SJSA1 (cell line): ENCODE results near the gene PFKM. TPM values are rescaled to one million over a fixed set of nuclear protein-coding genes. Genes with fewer than 3 reads are reported as not detected.
"Not testable (repeated sequence)": the region's sequence is repeated elsewhere in the genome, so short reads cannot be mapped to it uniquely, and the experiment has no call there.

ENCODE experiments used
- DNase-seq, 2 experiments: peaks; one replicate each; pipeline ENCODE4 v3.0.0-alpha.2; 2015 to 2020; ENCODE audit warnings: low spot score in 2 of 2, low read depth in 1 of 2
- H3K27ac ChIP-seq: fragments of 250-450 bp; sonication (Bioruptor Pico); 2 replicates; pipeline ENCODE4 v1.5.1; 2020; ENCODE audit warnings: mild to moderate bottlenecking, moderate library complexity
- H3K27me3 ChIP-seq: fragments of 250-450 bp; sonication (Bioruptor Pico); replicated peaks from 2 replicates; pipeline ENCODE4 v1.5.1; 2020; ENCODE audit warnings: mild to moderate bottlenecking, moderate library complexity
- H3K36me3 ChIP-seq: fragments of 250-450 bp; sonication (Bioruptor Pico); 2 replicates; pipeline ENCODE4 v1.5.1; 2020; ENCODE audit warnings: mild to moderate bottlenecking
- H3K4me1 ChIP-seq: fragments of 250-450 bp; sonication (Bioruptor Pico); replicated peaks from 2 replicates; pipeline ENCODE4 v1.6.1; 2021; ENCODE audit warnings: mild to moderate bottlenecking
- H3K4me3 ChIP-seq: fragments of 250-450 bp; sonication (Bioruptor Pico); 2 replicates; pipeline ENCODE4 v1.5.1; 2020; ENCODE audit warnings: mild to moderate bottlenecking
- H3K9me3 ChIP-seq: fragments of 250-450 bp; sonication (Bioruptor Pico); replicated peaks from 2 replicates; pipeline ENCODE4 v1.5.1; 2020; ENCODE audit warnings: mild to moderate bottlenecking
- total RNA-seq: library from RNA; depleted of rRNA; stranded (reverse); fragments of >200 nt; shearing (Covaris generic); gene quantifications from 2 replicates; pipeline ENCODE4 v1.2.3, GENCODE V29; 2014

Gene PFKM
- total RNA-seq, 1 experiment from 2014 or later: 920 TPM

DNA sequence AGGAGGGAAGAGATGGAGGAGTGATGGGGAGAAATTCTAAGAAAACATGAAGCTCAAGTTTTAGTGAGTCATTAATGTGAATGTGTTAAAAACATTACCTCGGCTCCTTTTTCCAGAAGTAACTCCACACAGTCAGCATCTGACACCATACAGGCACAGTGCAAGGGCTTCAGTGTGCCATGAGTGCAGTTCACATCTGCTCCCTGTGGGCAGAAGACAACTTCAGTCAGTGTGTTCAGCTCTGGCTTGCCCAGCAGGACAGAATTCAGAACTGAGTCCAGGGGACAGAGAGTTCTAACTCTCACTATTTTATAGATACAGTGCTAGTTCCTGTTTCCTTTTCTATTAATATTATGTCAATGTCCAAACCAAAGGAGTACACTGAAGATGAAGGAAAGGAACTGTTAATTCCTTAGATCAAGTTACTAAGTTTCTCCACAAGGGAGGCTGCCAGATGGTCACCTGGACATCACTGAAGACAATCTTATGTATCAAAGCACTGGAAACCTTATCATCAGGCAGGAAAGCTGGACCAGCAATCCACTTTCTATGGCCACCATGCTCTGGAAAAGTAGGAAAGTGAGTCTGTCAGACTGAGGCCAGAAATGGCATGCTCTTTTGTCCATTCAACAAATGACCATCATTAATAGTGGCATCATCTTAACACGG is 32.1 kb downstream of the PFKM start:
- H3K27ac ChIP-seq: no peak overlapping the region

DNA sequence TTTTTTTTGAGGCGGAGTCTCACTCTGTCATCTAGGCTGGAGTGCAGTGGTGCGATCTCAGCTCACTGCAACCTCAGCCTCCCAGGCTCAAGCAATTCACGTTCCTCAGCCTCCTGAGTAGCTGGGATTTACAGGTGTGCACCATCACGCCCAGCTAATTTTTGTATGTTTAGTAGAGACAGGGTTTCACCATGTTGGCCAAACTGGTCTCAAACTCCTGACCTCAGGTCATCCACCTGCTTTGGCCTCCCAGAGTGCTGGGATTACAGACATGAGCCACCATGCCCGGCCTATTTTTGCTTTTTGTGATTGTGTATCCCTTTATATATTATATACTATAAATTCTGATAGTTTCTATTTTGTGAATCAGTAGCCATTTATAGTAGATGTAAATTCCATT is 36.6 kb downstream of the PFKM start:
- H3K27me3 ChIP-seq, H3K9me3 ChIP-seq, H3K27ac ChIP-seq, H3K4me3 ChIP-seq: not testable (repeated sequence)
- peak in 1 of 2 experiments; percentile 75 for DNase-seq
- Histone ChIP-seq H3K4me1 (peaks cover 17% of the 10 kb centered on the region), H3K36me3 (peaks cover 43% of the 10 kb centered on the region)

More for the DNA sequence above, 32.1 kb downstream of the PFKM start:
- H3K27me3 ChIP-seq: no peaks in the 10 kb centered on the region
- H3K36me3 ChIP-seq: peaks cover 84% of the 10 kb centered on the region
- no peaks in the 10 kb centered on the region for H3K9me3 ChIP-seq
- DNase-seq: peak in 1 of 2 experiments; percentile 82
- H3K4me3 ChIP-seq: no peak overlapping the region
- H3K4me1 ChIP-seq: peaks cover 6% of the 10 kb centered on the region

DNA sequence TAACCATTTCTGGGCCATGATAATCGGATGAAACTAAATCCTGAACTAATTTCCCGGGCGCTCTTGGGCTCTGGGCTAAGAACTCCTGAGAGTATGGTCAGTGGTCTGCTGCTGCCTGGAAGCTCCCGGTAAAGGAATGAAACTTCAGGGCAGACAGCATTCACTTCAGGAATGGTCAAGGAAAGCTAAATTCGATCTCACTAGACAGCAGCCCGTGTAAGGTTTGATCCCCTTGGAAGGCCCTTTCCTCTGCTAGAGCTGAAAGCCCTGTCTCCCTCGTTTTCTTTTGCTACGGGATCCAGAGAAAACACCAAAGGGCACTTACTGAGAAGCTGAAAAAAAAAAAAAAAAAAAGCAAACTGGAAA is 37.5 kb downstream of the PFKM start:
- H3K4me1 ChIP-seq: peaks cover 17% of the 10 kb centered on the region
- DNase-seq: peak in 1 of 2 experiments; percentile 82
- H3K4me3 ChIP-seq: peak overlapping the region; percentile 65
- H3K36me3 ChIP-seq: peaks cover 35% of the 10 kb centered on the region
- no peak overlapping the region for H3K27ac ChIP-seq
- no peaks in the 10 kb centered on the region for H3K9me3 ChIP-seq
- no peaks in the 10 kb centered on the region for H3K27me3 ChIP-seq

DNA sequence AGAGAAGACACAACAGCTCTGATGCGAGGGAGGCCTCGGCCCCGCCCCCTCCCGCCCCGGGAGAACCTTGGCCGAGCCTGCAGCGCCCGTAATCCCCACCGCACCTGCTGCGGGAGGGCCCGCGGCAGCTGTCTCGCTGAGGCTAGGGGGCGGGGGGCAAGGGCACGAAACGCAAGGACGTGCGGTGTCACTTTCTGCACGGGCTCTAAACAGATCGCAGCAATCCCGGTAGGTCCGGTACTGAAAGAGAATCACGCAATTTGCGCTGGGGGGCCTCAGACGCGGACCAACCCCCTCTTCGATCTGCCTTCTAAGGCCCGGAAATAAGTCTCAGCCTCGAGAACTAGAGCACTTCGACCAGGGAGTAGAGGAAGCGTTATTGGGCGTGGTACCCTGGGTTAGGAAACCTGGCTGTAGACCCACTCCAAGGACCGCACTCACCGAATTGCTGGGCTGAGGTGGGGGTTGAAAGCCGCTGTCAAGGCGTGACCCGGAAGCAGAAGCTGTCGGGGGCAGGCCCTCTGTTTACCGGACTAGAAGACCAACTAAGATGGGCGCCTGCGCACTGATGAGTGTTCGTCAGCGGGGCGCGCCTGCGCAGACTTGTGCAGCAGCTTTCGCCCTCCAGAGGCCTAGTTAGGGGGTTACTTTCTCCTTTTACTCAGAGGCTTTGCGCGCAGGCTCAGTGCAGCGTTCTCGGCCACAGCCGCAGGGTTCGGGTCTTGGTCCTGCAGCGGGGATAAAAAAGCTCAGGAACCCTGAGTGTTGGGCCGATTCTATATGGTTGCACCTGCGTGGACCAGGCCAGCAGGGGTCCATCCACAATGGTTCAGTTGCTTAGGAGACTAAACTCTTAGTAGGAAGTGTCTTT is 38.1 kb downstream of the PFKM start, which contains the start of gene ASB8:
Gene ASB8 (minus strand): TSS at position 498 of the 871 bp plus-strand sequence. CDS start 4,019 bp downstream, outside the sequence.
- no peaks in the 10 kb centered on the region for H3K9me3 ChIP-seq
- peak within 1 kb of the TSS; percentile 65 for H3K4me3 ChIP-seq
- H3K36me3 ChIP-seq: peaks cover 29% of the 10 kb centered on the region
- no peaks in the 10 kb centered on the region for H3K27me3 ChIP-seq
- peaks cover 14% of the 10 kb centered on the region for H3K4me1 ChIP-seq
- peak within 1 kb of the TSS; percentile 2 for H3K27ac ChIP-seq
- DNase-seq: peak; percentile 100

DNA sequence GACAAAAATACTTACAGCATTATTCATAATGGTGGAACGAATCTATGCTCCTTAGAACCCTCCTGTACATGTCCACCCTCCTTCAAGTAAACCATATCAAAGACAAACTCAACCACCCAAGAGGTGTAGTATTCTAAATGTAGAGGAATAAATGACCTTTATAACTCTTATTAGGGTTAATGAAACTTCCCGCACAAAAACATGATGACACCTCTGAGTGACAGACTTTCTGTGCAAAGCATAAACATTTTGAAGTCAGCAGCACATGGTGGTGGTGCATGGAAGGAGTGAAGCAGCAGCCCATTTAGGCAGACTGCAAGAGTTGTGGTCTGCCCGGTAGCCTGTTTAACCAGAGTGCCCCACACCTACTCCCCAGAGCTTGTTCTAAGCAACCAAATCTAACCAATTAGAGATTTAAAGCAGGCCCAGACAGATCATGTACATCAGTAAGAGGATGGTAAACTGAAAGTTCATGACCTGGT is 38.8 kb downstream of the PFKM start:
- peak overlapping the region; percentile 65 for H3K4me3 ChIP-seq

DNA sequence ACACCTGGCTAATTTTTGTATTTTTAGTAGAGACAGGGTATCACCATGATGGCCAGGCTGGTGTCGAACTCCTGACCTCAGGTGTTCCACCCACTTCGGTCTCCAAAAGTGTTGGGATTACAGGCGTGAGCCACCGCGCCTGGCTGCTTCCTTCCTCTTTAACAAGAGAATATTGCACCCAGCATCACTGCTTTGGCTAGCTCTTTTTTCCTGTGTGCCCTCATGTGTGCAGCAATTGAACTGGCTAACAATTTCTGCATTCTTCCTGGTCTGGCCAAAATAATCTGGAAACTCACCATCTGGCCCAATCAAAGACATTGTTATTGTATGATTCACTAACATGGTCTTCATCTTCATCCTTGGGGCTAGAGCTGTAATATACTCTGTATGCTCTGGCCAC is 40.9 kb downstream of the PFKM start:
- peaks cover 4% of the 10 kb centered on the region for H3K36me3 ChIP-seq
- H3K9me3 ChIP-seq: no peaks in the 10 kb centered on the region
- peak in 1 of 2 experiments; percentile 83 for DNase-seq
- peaks cover 13% of the 10 kb centered on the region for H3K4me1 ChIP-seq
- H3K27ac ChIP-seq: no peak overlapping the region
- H3K4me3 ChIP-seq: no peak overlapping the region
- no peaks in the 10 kb centered on the region for H3K27me3 ChIP-seq

More for the DNA sequence above, 38.8 kb downstream of the PFKM start:
- Histone ChIP-seq H3K27ac (peak overlapping the region; percentile 2), H3K36me3 (peaks cover 22% of the 10 kb centered on the region), H3K4me1 (peaks cover 13% of the 10 kb centered on the region), H3K9me3 (no peaks in the 10 kb centered on the region), H3K27me3 (no peaks in the 10 kb centered on the region)
- peak in 1 of 2 experiments; percentile 77 for DNase-seq

DNA sequence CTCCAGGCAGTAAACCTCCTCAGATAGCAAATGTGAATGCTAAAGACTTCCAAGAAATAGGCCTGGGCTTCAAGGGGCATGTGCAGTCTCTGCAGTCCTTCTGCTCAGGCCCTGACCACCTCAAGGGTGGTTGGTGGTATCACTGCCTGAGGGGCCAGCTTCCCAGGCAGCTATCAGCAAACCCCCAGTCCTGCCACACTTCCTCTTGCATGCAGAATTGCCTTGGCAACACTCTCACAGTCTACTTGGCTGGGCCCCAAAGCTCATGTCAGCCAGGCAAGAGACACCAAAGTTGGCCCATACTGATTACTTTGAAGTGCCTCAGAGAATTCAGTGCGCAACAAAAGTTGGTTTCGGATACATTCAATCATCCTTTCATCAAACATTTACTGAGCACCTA is 41.6 kb downstream of the PFKM start:
- H3K4me3 ChIP-seq: no peak overlapping the region
- peaks cover 3% of the 10 kb centered on the region for H3K36me3 ChIP-seq
- peaks cover 13% of the 10 kb centered on the region for H3K4me1 ChIP-seq
- H3K27ac ChIP-seq: no peak overlapping the region
- no peaks in the 10 kb centered on the region for H3K27me3 ChIP-seq
- 0 out of 2 replicates have a peak, but pooled peaks cover 3% of the 10 kb centered on the region for H3K9me3 ChIP-seq
- DNase-seq: peak in 1 of 2 experiments; percentile 83

DNA sequence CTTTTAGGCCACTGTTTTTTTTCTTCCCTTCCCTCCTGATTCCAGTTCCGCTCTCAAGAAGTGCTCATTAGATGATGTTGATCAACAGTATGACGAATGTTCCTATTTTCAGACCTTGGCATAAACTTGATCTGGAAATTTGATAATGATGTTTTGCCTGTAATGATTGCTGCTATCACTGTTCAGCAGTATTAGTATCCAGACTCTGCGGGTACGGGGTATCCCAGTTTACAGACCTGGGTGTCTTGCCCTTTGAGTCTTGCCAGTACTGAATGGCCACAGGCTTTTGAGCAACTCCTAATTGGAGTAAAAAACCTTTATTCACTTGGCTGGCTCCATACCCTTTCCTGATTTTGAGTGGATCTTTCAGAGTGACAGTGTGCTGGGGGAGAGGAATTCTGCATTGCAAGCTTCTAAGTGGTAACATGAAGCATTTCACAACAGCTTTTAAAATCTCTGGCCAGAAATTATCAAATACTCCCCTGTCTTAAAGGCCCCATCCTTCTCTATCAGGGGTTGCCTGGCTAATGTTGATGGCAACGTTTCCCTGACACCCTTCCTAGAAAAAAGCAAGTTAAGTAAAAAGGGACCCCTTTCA is 44.1 kb downstream of the PFKM start:
- H3K27me3 ChIP-seq: no peaks in the 10 kb centered on the region
- no peaks in the 10 kb centered on the region for H3K4me1 ChIP-seq
- no peak overlapping the region for H3K27ac ChIP-seq
- DNase-seq: peak in 1 of 2 experiments; percentile 71
- 0 out of 2 replicates have a peak, but pooled peaks cover 3% of the 10 kb centered on the region for H3K9me3 ChIP-seq
- no peaks in the 10 kb centered on the region for H3K36me3 ChIP-seq
- H3K4me3 ChIP-seq: no peak overlapping the region

DNA sequence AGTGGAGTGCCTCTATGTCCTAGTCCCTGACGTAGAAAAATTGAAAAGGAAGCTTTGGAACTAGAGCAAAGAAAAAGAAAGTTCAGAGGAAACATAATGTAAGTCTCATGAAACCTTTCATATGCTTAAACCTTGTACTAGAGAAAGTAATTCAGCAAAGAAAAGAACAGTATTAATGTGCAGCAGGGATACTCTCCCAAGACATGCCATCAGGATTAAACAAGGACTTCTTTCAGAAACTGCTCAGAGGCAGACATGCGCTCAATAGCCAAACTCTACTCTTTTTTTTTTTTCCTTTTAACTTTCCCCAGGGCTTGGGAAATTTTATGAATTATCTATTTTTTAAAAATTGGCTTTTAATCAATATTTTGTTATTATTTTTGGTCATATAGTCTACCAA is 45.3 kb downstream of the PFKM start:
- Histone ChIP-seq H3K36me3 (no peaks in the 10 kb centered on the region), H3K9me3 (0 out of 2 replicates have a peak, but pooled peaks cover 3% of the 10 kb centered on the region), H3K27me3 (no peaks in the 10 kb centered on the region), H3K4me3 (no peak overlapping the region), H3K4me1 (no peaks in the 10 kb centered on the region), H3K27ac (no peak overlapping the region)
- peak in 1 of 2 experiments; percentile 44 for DNase-seq

DNA sequence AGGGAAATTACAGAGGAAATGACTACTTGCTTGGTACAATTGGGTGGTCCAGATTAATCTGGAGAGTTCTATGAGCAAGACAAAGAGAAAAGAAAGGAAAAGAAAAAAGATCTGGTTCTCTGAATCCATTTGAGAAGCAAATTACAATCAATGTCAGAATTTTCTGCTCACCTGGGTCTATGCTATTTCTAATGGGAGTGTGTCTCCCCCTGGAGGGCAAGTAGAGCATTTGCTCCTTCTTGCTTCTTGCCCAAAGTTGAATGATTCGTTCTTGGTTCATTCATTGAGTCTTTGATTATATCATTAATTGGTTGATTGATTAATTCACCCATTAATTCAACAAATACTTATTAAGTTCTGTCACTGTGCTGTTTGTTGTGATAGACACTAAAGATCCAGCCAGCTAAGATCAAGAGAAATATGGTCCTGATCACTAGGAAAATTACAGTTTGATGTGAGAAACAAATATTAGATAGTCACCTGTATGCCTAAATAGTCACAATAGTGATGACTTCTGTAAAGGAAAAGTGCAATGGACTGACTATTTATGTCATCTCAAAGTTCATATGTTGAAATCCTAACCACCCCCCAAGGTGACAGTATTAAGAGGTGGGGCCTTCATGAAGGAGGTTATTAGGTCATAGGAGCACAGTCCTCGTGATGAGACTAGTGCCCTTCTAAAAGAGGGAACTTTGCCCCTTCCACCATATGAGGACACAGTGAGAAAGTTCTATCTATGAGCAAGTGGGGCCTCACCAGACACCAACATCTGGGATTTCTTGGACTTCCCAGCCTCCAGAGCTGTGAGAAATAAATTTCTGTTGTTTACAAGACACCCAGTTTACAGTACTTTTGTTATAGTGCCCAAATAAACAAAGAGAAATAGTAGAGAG is 46.2 kb downstream of the PFKM start:
- Histone ChIP-seq H3K27ac (no peak overlapping the region), H3K36me3 (no peaks in the 10 kb centered on the region), H3K4me3 (no peak overlapping the region), H3K27me3 (no peaks in the 10 kb centered on the region), H3K9me3 (0 out of 2 replicates have a peak, but pooled peaks cover 3% of the 10 kb centered on the region), H3K4me1 (no peaks in the 10 kb centered on the region)
- DNase-seq: peak; percentile 96 to 97

DNA sequence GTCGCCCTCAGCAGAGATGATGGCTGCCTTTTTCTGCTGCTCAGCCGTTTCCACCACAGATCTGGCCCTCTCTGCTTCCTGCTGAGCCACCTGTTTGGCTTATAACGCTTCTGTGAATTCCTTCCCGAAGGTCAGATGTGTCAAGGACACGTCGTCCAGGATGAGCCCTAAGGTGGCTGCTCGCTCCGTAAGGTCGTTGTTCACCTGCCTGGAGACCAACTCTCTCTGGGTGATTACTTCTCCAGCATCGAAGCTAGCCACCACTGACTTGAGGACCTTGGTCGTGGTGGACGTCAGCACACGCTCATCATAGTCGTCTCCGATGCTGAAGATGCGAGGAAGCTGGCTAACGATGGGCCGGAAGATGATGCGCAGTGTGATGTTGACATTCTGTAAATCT is 49.8 kb downstream of the PFKM start:
- DNase-seq: peak in 1 of 2 experiments; percentile 86
- Histone ChIP-seq H3K27me3 (no peaks in the 10 kb centered on the region), H3K27ac (no peak overlapping the region), H3K4me3 (no peak overlapping the region), H3K36me3 (no peaks in the 10 kb centered on the region), H3K4me1 (no peaks in the 10 kb centered on the region), H3K9me3 (0 out of 2 replicates have a peak, but pooled peaks cover 3% of the 10 kb centered on the region)

DNA sequence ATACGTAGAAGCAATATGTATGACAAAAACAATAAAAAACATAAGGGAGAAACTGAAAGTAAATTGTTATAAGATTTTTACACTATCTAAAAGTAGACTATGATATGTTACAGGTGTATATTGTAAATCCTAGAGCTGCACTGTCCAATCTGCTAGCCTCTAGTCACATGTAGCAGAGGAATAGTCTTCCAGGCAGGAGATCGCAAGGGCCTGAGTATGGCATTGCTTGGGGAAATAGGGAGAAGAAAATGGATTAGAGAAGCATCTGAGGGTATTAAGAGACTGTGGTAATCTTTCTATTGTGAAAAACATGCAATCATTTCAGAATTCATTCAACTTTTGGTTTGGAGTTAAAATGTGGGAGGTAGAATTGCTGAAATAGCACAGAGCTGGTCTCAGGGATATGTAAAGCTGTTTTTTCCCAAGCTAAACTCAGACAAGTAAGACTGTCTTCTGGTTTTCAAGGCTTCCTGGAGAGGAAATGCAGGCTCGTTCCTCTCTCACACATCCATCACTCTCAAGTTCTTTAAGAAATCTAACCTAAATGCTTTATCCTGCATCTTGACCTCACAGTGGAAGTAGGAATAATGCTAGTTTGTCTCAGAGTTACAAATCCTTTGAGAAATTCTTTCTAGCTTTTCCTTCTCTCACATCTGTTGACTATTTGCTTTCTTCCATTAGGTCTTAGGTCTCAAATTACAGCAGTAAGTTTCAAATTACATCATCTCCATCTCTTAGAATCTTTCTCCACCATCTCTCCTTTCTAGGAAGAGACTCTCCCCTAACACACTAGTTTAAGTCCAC is 56.7 kb downstream of the PFKM start:
- DNase-seq: peak in 1 of 2 experiments; percentile 63
- Histone ChIP-seq H3K27ac (no peak overlapping the region), H3K4me3 (no peak overlapping the region)

More for the DNA sequence above, 56.7 kb downstream of the PFKM start:
- peaks cover 7% of the 10 kb centered on the region for H3K4me1 ChIP-seq
- peaks cover 25% of the 10 kb centered on the region for H3K27me3 ChIP-seq
- no peaks in the 10 kb centered on the region for H3K9me3 ChIP-seq
- no peaks in the 10 kb centered on the region for H3K36me3 ChIP-seq
